Measurements from ENCODE around the gene FRMD4A. TPM values are rescaled to one million over a fixed set of nuclear protein-coding genes. Genes with fewer than 3 reads are reported as not detected.
A peak's percentile ranks its signal among the peaks of the same experiment; 100 is the strongest.

The FRMD4A gene
- total RNA-seq, 1 donor from 2014 or later, result 236 TPM

GRCh38 chr10:14190702-14191101, 140.0 kb downstream of the FRMD4A start:
- no peak overlapping the region for H3K4me3 Mint-ChIP-seq (ENCODE audit: unreplicated experiment)
- DNase-seq (ENCODE audit: extremely low spot score, unreplicated experiment), result no peak
- peaks cover 14% of the 10 kb centered on the region for H3K4me1 Mint-ChIP-seq (ENCODE audit: unreplicated experiment)
- H3K27ac Mint-ChIP-seq (ENCODE audit: unreplicated experiment), result no peak overlapping the region
- H3K36me3 Mint-ChIP-seq (ENCODE audit: unreplicated experiment), result no peaks in the 10 kb centered on the region
- no peaks in the 10 kb centered on the region for H3K9me3 Mint-ChIP-seq (ENCODE audit: unreplicated experiment)
- TF ChIP-seq CTCF (IDR thresholded peaks at IDR 0.05), result no peak
- no peaks in the 10 kb centered on the region for H3K27me3 Mint-ChIP-seq (ENCODE audit: unreplicated experiment)

- no peak overlapping the region for H3K4me3 Mint-ChIP-seq (ENCODE audit: unreplicated experiment)
- peaks cover 3% of the 10 kb centered on the region for H3K27me3 Mint-ChIP-seq (ENCODE audit: unreplicated experiment)
- no peak for DNase-seq (ENCODE audit: extremely low spot score, unreplicated experiment)
- no peaks in the 10 kb centered on the region for H3K9me3 Mint-ChIP-seq (ENCODE audit: unreplicated experiment)
- TF ChIP-seq CTCF (IDR thresholded peaks at IDR 0.05), result peak; percentile 43
- peaks cover 2% of the 10 kb centered on the region for H3K36me3 Mint-ChIP-seq (ENCODE audit: unreplicated experiment)
- H3K27ac Mint-ChIP-seq (ENCODE audit: unreplicated experiment), result peak overlapping the region; percentile 25
- peaks cover 18% of the 10 kb centered on the region for H3K4me1 Mint-ChIP-seq (ENCODE audit: unreplicated experiment)
Observed at GRCh38 chr10:14186245-14186644, 144.5 kb downstream of the FRMD4A start.

GRCh38 chr10:14185316-14186045, 145.2 kb downstream of the FRMD4A start:
- Mint-ChIP-seq H3K9me3 (ENCODE audit: unreplicated experiment) (no peaks in the 10 kb centered on the region), H3K36me3 (ENCODE audit: unreplicated experiment) (peaks cover 2% of the 10 kb centered on the region), H3K4me3 (ENCODE audit: unreplicated experiment) (no peak overlapping the region), H3K27ac (ENCODE audit: unreplicated experiment) (peak overlapping the region; percentile 68), H3K27me3 (ENCODE audit: unreplicated experiment) (peaks cover 3% of the 10 kb centered on the region), H3K4me1 (ENCODE audit: unreplicated experiment) (peaks cover 20% of the 10 kb centered on the region)
- TF ChIP-seq CTCF (IDR thresholded peaks at IDR 0.05), result no peak
- no peak for DNase-seq (ENCODE audit: extremely low spot score, unreplicated experiment)

- peak overlapping the region; percentile 68 for H3K27ac Mint-ChIP-seq (ENCODE audit: unreplicated experiment)
- DNase-seq (ENCODE audit: extremely low spot score, unreplicated experiment), result no peak
Observed at GRCh38 chr10:14184841-14185315, 145.8 kb downstream of the FRMD4A start.

More at GRCh38 chr10:14184841-14185315, 145.8 kb downstream of the FRMD4A start:
- Mint-ChIP-seq H3K27me3 (ENCODE audit: unreplicated experiment) (peaks cover 6% of the 10 kb centered on the region), H3K9me3 (ENCODE audit: unreplicated experiment) (no peaks in the 10 kb centered on the region), H3K4me1 (ENCODE audit: unreplicated experiment) (peaks cover 20% of the 10 kb centered on the region), H3K4me3 (ENCODE audit: unreplicated experiment) (no peak overlapping the region), H3K36me3 (ENCODE audit: unreplicated experiment) (peaks cover 2% of the 10 kb centered on the region)
- no peak for TF ChIP-seq CTCF (IDR thresholded peaks at IDR 0.05)

Measured in osteocyte (in vitro differentiated cells).